Naive thymus-derived CD8-positive, alpha-beta T cell (primary cell): Measurements from ENCODE around the gene C12orf57. TPM values are rescaled to one million over a fixed set of nuclear protein-coding genes. Genes with fewer than 3 reads are reported as not detected.

Source experiments
- ATAC-seq, 2 donors: fragments of 150-1000 bp; cut with Tn5 transposase in 1 of 2; sonication (Bioruptor Pico), chemical (Tn5 transposase) in 1 of 2; 1 replicate in 1 of 2; 2 replicates in 1 of 2; pipeline ENCODE4 v1.10.0; 2021; ENCODE audit warnings: mild to moderate bottlenecking in 2 of 2, moderate library complexity in 2 of 2
- POLR2A ChIA-PET: fragments of 350-600 bp; sonication (Branson Sonifier 250); formaldehyde crosslinking; loops from one replicate; lab custom pipeline; 2021; ENCODE audit warnings: antibody characterized with exemption; lab: Charles Lee
- DNase-seq, 10 donors: peaks; one replicate each; pipeline versions ENCODE4 v3.0.0 to v3.0.0-alpha.2; 2020 to 2022
- H3K27ac Mint-ChIP-seq, 10 donors: one replicate each; pipeline ENCODE4 v1.8.0; 2020 to 2022; ENCODE audit warnings: mild to moderate bottlenecking in 10 of 10, mixed read lengths in 10 of 10, moderate library complexity in 4 of 10, inconsistent platforms in 1 of 10
- H3K27me3 Mint-ChIP-seq, 5 donors: one replicate each; pipeline ENCODE4 v1.8.0; 2021 to 2022; ENCODE audit warnings: mixed read lengths in 5 of 5
- H3K36me3 Mint-ChIP-seq, 3 donors: one replicate each; pipeline ENCODE4 v1.8.0; 2020 to 2022; ENCODE audit warnings: mixed read lengths in 3 of 3, mild to moderate bottlenecking in 2 of 3, inconsistent platforms in 1 of 3
- H3K4me1 Mint-ChIP-seq, 4 donors: one replicate each; pipeline ENCODE4 v1.8.0; 2021 to 2022; ENCODE audit warnings: mixed read lengths in 4 of 4
- H3K4me3 Mint-ChIP-seq, 10 donors: one replicate each; pipeline ENCODE4 v1.8.0; 2020 to 2022; ENCODE audit warnings: mild to moderate bottlenecking in 10 of 10, mixed read lengths in 10 of 10, moderate library complexity in 6 of 10, inconsistent platforms in 1 of 10
- H3K9me3 Mint-ChIP-seq, 9 donors: one replicate each; pipeline ENCODE4 v1.8.0; 2020 to 2022; ENCODE audit warnings: mixed read lengths in 9 of 9, mild to moderate bottlenecking in 3 of 9, inconsistent platforms in 1 of 9, moderate library complexity in 1 of 9
- polyA plus RNA-seq, 3 donors: library from polyadenylated mRNA; unstranded; fragments of 300-500 nt; fragmentation: Illumina TruSeq; gene quantifications; one replicate each; pipeline ENCODE4 v1.2.3, GENCODE V29; 2021
- total RNA-seq, 8 experiments: library from RNA in 2 of 8; stranded (reverse) in 2 of 8; gene quantifications; one replicate each; pipeline ENCODE4 v1.2.3 and lab custom pipeline; 2021 to 2026

The C12orf57 gene
- total and polyA plus RNA-seq, 5 experiments from 2014 or later, result 329 to 519 (median 399) TPM

DNA sequence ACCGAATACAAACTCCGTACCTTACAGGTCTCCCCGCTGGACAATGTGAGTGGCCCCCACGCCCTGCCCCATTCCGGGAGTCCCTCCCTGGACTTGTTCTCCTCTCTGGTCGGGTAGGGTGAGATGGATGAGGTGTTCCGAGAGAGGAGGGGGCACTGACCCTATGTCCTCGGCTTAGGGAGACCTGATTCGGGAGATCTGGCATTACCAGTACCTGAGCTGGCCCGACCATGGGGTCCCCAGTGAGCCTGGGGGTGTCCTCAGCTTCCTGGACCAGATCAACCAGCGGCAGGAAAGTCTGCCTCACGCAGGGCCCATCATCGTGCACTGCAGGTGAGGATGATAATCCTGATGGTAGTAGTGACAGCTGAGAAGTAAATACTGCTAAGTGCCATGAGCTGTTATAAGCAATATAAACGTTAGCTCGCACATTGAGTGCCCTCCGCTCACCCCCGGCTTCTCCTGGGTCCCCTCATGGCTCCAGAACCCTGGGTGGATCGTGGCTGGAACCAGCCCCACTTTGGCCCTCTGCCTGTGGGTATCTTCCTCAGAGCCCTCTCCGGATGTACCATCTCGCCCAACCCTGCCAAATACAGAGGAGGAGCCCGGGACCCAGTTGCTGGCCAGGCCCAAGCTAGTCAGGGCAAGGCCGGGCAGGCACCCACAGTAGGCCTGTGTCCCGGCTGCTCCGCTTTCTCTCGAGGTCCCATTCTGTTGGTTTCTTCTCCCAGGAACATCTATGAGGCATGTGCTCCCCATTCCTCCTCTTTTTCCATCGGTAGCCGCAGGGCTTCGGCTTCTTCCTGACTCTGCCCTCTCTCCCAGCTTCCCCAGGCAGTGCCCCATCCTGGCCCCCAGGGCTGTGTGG, 14.2 kb downstream of the C12orf57 start:
- Mint-ChIP-seq H3K27ac (peak overlapping the region; percentile 96 to 100 (median 98)), H3K9me3 (no peaks in the 10 kb centered on the region), H3K36me3 (peaks cover 1 to 66% (median 29%) of the 10 kb centered on the region in 3 donors), H3K4me1 (peaks cover 56 to 98% (median 94%) of the 10 kb centered on the region in 4 donors), H3K27me3 (no peaks in the 10 kb centered on the region), H3K4me3 (peak overlapping the region; percentile 85 to 99 (median 92))
- DNase-seq (no peak), ATAC-seq (no peak)
- POLR2A ChIA-PET, result interaction anchor here (0.7 to 13.5 kb wide), 14 partner anchors 10 to 345 kb away, joined by 3 to 1315 read pairs (median 6); partner anchors contain the start of genes ATN1, C12orf57, EMG1 and ENO2

DNA sequence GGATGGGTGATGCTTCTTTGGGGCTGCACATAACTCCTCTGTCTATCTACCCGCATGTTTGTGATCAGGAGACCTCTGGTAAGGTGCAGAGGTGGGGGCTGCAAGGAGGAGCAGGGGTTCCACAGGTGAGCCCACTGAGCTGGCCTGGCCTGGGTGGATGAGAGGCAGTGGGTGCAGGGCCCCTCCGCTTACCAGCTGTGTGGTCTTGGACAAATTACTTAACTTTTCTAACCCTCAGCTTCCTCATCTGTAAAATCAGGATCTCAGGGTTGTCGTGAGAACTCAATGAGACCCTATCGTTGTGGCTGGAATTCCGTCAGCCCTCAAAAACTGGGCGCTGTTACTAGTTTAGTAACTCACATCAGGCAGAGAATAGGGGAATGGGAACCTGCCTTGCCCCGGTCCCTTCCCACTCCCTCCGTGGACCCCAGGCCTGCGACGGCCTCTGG, 14.8 kb downstream of the C12orf57 start:
- POLR2A ChIA-PET, result interaction anchor here (0.7 to 13.5 kb wide), 15 partner anchors 10 to 327 kb away, joined by 3 to 1315 read pairs (median 6); partner anchors contain the start of genes ATN1, C12orf57, EMG1 and ENO2
- Mint-ChIP-seq H3K27ac (peak overlapping the region; percentile 96 to 100 (median 98)), H3K4me3 (peak overlapping the region; percentile 85 to 99 (median 92)), H3K9me3 (no peaks in the 10 kb centered on the region), H3K27me3 (no peaks in the 10 kb centered on the region), H3K36me3 (peaks cover 0 to 62% (median 25%) of the 10 kb centered on the region in 3 donors), H3K4me1 (peaks cover 54 to 93% (median 91%) of the 10 kb centered on the region in 4 donors)
- no peak for ATAC-seq
- no peak for DNase-seq

DNA sequence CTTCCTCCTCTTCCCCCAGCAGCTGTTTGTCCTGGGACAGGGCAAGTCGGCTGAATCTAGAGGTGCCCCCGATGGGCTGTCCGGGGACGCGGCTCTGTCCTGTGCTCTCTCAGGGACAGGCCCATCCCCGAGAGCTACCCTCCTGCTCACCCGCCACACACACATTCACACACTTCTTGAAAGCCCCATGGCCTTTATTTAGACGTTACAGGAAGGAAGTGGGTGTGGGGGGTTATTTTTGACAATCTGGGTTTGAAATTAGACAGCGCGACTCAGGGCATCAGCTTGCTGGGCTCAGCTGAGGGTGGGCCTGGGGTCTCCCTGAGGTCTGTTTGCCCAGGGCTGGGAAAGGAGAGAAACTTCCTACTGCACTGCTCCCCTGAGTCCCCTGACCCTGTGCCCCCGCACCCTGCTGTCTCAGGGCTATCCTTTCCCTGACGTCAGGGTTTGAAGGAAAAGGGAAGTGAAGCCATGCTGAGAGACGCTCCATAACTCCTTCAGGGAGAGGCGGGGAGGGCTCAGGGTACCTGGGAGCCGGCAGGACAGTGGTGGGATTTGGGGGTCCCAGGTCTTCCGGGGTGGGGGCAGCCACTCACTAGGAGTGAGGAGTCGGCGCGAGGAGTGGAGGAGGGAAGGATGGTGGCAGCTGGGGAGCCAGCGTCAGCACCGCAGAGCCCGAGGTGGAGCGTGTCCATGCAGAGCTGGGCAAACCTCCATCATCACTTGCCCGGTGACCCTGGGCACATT, 15.4 kb downstream of the C12orf57 start:
- Mint-ChIP-seq H3K27ac (peak overlapping the region; percentile 96 to 100 (median 98)), H3K36me3 (peaks cover 0 to 57% (median 25%) of the 10 kb centered on the region in 3 donors), H3K4me3 (peak overlapping the region; percentile 85 to 99 (median 92)), H3K27me3 (no peaks in the 10 kb centered on the region), H3K4me1 (peaks cover 51 to 91% (median 88%) of the 10 kb centered on the region in 4 donors), H3K9me3 (no peaks in the 10 kb centered on the region)
- ATAC-seq, result peak; percentile 45 to 72
- DNase-seq, result peak; percentile 52 to 88 (median 76)
- POLR2A ChIA-PET, result interaction anchor here (0.7 to 13.5 kb wide), 17 partner anchors 9 to 328 kb away, joined by 3 to 1315 read pairs (median 6); partner anchors contain the start of genes ATN1, C12orf57, CDCA3 and EMG1

DNA sequence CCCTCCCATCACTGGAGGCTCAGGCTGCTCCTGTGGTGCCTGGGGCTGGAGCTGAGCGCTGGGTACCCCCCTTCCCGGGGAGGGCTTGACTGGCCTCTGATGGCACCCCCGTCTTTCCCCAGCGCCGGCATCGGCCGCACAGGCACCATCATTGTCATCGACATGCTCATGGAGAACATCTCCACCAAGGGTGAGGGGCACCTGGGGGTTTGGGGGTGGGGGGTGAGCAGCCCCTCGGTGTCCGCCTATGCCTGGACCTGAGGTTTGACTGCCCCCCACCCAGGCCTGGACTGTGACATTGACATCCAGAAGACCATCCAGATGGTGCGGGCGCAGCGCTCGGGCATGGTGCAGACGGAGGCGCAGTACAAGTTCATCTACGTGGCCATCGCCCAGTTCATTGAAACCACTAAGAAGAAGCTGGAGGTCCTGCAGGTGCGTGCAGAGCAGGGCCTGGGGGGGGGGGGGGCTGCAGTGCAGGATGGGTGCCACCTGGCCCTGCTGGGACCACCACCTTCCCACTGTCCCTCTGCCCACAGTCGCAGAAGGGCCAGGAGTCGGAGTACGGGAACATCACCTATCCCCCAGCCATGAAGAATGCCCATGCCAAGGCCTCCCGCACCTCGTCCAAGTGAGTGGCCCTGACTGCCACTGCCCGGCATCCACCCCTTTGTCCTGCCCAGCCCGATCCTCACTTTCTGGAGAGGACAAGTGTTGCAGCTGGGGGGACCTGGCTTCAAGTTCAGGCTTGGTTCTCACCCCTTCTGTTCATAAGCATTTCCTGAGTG, 16.2 kb downstream of the C12orf57 start:
- H3K27me3 Mint-ChIP-seq, result no peaks in the 10 kb centered on the region
- peak overlapping the region; percentile 85 to 99 (median 92) for H3K4me3 Mint-ChIP-seq
- ATAC-seq (no peak), DNase-seq (peak in 1 of 10 donors; percentile 52)
- peaks cover 0 to 52% (median 25%) of the 10 kb centered on the region in 3 donors for H3K36me3 Mint-ChIP-seq
- POLR2A ChIA-PET, result interaction anchor here (1.1 to 13.5 kb wide), 14 partner anchors 8 to 271 kb away, joined by 3 to 1315 read pairs (median 11); partner anchors contain the start of genes ATN1, C12orf57, CDCA3 and EMG1
- no peaks in the 10 kb centered on the region for H3K9me3 Mint-ChIP-seq
- H3K27ac Mint-ChIP-seq, result peak overlapping the region; percentile 96 to 99 (median 98)
- H3K4me1 Mint-ChIP-seq, result peaks cover 46 to 91% (median 86%) of the 10 kb centered on the region in 4 donors

DNA sequence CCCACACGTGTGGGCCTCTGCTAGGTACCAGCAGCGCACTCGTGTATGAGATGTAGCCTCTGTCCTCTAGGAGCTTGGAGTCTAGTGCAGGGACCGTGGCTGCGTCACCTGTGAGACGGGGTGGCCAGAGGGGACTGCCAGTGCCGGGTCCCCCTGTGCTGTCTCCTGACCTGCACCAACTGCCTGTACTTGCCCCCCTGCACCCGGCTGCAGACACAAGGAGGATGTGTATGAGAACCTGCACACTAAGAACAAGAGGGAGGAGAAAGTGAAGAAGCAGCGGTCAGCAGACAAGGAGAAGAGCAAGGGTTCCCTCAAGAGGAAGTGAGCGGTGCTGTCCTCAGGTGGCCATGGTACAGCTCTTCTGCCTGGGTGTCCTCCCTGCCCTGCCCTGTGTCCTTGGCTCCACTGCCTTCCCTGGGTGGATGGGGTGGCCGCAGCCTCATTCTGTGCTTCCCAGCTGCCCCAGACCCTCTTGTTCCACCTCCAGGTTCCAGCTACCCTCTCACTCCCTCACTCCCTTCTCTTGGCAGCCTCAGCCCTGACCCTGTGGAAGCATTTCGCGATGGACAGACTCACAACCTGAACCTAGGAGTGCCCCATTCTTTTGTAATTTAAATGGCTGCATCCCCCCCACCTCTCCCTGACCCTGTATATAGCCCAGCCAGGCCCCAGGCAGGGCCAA, 16.9 kb downstream of the C12orf57 start:
- ATAC-seq (peak; percentile 4 to 11), DNase-seq (peak in 5 of 10 donors; percentile 9 to 69 (median 50))
- POLR2A ChIA-PET, result interaction anchor here (1.0 to 13.5 kb wide), 12 partner anchors 9 to 272 kb away, joined by 3 to 1315 read pairs (median 12); partner anchors contain the start of genes ATN1, C12orf57, CDCA3 and EMG1
- Mint-ChIP-seq H3K4me1 (peaks cover 48 to 89% (median 85%) of the 10 kb centered on the region in 4 donors), H3K27me3 (no peaks in the 10 kb centered on the region), H3K9me3 (no peaks in the 10 kb centered on the region), H3K36me3 (peaks cover 0 to 52% (median 30%) of the 10 kb centered on the region in 3 donors), H3K27ac (peak overlapping the region; percentile 96 to 99 (median 98)), H3K4me3 (peak overlapping the region; percentile 64 to 97 (median 87))

DNA sequence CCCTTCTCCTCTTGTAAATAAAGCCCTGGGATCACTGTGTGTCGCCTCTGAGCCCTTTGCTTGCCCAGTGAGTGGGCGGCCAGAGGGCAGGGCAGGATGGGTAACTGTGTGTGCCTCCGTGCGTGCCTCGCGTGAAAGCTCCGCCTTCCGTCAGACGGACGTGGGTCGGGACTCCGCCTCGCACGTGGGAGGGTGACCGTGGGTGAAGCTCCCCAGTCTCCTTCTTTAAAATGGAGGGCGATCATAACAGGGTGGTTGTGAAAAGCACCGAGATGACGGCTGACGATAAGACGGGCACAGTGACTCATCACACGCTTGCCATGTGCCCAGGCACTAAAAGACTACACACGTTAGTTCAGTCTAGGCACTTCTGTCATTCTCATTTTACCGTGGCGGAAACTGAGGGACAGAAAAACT, 17.5 kb downstream of the C12orf57 start:
- Mint-ChIP-seq H3K4me3 (peak overlapping the region; percentile 64 to 94 (median 87)), H3K27me3 (no peaks in the 10 kb centered on the region), H3K36me3 (peaks cover 0 to 49% (median 30%) of the 10 kb centered on the region in 3 donors), H3K4me1 (peaks cover 46 to 84% (median 82%) of the 10 kb centered on the region in 4 donors), H3K9me3 (no peaks in the 10 kb centered on the region), H3K27ac (peak overlapping the region; percentile 96 to 99 (median 98))
- POLR2A ChIA-PET, result interaction anchor here (0.6 to 13.5 kb wide), 13 partner anchors 8 to 272 kb away, joined by 3 to 1315 read pairs (median 12); partner anchors contain the start of genes ATN1, C12orf57, CDCA3 and EMG1
- ATAC-seq (peak; percentile 75 to 77), DNase-seq (peak; percentile 64 to 93 (median 79))

DNA sequence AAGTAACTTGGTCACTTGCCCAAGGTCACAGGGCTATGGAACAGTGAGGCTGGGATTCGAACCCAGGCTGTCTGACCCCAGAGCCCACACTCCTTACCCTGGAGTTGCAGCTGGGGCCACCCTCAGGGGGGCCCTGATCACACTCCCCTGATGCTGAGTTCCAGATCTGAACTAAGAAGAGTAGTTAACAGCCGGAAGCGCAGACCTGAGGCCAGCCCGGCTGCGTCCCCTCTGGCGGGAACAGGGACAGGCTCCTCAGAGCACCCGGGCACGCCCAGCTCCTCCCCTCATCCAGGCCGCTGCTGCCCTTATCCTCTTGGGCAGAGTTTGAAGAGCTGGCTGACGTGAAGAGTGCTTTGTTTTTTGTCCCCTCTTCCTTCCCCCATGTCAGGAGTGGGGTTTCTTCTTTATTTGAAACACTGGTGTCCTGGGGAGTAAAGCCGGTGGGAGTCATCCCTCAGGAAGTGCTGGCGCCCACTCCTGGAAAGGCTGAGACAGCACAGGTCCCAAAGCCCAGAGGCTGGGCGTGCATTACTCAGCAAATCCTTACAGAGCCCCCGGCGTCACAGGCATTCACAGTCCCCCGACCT, 18.0 kb downstream of the C12orf57 start:
- no peaks in the 10 kb centered on the region for H3K27me3 Mint-ChIP-seq

DNA sequence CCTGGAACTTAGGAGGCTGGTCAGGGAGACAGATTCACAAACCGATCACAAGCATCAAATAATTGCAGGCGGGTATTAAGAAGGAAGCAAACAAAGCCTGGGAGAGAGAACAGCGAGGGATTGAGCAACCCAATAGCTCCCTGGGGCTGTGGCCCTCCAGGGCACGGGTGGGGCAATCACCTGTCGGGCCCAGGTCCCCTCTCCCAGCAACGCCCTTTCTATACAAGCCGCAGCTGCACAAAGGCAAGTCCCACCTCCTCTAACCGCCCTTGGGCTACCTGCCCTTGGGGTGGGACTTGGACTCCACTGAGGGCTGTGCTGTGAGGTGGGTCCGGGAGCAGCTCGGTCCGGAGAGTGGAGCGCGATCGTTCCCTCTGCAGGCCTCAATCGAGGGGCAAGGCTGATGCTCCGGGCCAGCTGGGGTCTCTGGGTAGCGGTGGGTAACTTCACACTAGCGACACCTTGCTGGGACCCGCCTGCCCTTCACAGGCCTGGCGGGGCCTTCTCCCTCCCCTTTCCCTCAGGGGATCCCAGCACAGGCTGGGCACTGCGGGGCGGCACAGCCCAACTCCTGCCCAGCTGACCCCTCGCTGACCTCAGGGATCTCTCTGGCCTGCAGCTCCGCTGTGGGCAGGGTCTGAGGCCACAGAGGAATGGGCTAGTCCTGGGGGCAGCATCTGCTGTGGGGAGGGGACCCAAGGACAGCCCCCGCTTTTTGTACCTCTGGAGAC, 18.6 kb downstream of the C12orf57 start:
- Mint-ChIP-seq H3K27ac (peak overlapping the region; percentile 96 to 99 (median 98)), H3K27me3 (no peaks in the 10 kb centered on the region), H3K4me1 (peaks cover 37 to 73% (median 71%) of the 10 kb centered on the region in 4 donors), H3K36me3 (peaks cover 0 to 50% (median 28%) of the 10 kb centered on the region in 3 donors), H3K9me3 (no peaks in the 10 kb centered on the region), H3K4me3 (peak overlapping the region in 9 of 10 donors; percentile 64 to 89 (median 84))
- ATAC-seq (no peak), DNase-seq (peak in 1 of 10 donors; percentile 8)
- POLR2A ChIA-PET, result interaction anchor here (1.5 to 13.5 kb wide), 9 partner anchors 7 to 273 kb away, joined by 5 to 1315 read pairs (median 22); partner anchors contain the start of genes ATN1, C12orf57, CDCA3 and ENO2

More for the DNA sequence above, 18.0 kb downstream of the C12orf57 start:
- Mint-ChIP-seq H3K4me3 (peak overlapping the region; percentile 64 to 94 (median 87)), H3K4me1 (peaks cover 42 to 80% (median 78%) of the 10 kb centered on the region in 4 donors), H3K36me3 (peaks cover 0 to 49% (median 29%) of the 10 kb centered on the region in 3 donors), H3K9me3 (no peaks in the 10 kb centered on the region), H3K27ac (peak overlapping the region; percentile 96 to 99 (median 98))
- ATAC-seq, result peak; percentile 13 to 31
- peak in 2 of 10 donors; percentile 33 to 64 for DNase-seq
- POLR2A ChIA-PET, result interaction anchor here (0.6 to 13.5 kb wide), 12 partner anchors 8 to 273 kb away, joined by 3 to 1315 read pairs (median 12); partner anchors contain the start of genes ATN1, C12orf57, CDCA3 and EMG1

DNA sequence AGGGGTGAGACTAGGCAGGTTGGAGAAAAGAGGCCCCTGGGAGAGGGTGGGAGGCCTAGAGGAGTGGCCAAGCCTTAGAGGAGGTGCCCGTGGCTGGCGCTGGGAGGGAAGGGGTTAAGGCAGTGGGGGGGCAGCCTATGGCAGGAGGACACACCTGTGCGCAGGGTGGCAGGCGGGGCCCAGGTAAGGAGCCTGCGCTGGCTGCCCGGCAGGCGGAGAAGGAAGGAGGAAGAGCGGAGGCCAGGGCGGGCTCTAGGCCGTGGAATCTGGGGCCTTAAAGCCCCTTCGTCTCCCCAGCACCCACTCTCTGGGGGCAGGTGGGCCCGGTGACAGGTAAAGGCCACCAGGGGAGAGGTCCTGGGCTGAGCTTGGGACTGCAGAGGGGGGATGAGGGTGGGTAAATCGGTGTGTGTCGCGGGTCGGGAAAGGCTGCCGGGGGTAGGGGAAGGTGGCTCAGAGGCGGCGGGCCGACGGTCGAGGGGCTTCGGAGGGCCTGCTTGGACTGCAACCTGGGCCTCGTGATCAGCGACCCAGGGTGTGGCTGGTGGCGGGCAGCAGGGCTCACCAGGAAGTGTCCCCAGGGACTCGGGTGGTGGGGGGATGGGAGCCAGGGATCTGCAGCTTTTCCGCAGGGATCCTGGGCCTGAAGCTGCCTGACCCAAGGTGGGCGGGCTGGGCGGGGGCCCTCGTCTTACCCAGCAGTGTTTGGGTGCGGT, 19.4 kb downstream of the C12orf57 start:
- no peaks in the 10 kb centered on the region for H3K9me3 Mint-ChIP-seq
- peaks cover 0 to 50% (median 24%) of the 10 kb centered on the region in 3 donors for H3K36me3 Mint-ChIP-seq
- ATAC-seq (no peak), DNase-seq (peak in 1 of 10 donors; percentile 60)
- H3K27ac Mint-ChIP-seq, result peak overlapping the region in 7 of 10 donors; percentile 37 to 99 (median 71)
- H3K27me3 Mint-ChIP-seq, result no peaks in the 10 kb centered on the region
- peaks cover 36 to 66% (median 65%) of the 10 kb centered on the region in 4 donors for H3K4me1 Mint-ChIP-seq
- POLR2A ChIA-PET, result interaction anchor here (0.8 to 13.5 kb wide), 9 partner anchors 8 to 111 kb away, joined by 3 to 1315 read pairs (median 20); partner anchors contain the start of genes C12orf57, ENO2, PTPN6 and RNU7-1
- no peak overlapping the region for H3K4me3 Mint-ChIP-seq
